ENCODE measurements around the gene CYP19A1. TPM values are rescaled to one million over a fixed set of nuclear protein-coding genes. Genes with fewer than 3 reads are reported as not detected.

Gene CYP19A1
- total and polyA plus RNA-seq, 5 donors from 2014 or later, result 0.52 TPM; not detected in 4

Other genes starting within 250 kb of the CYP19A1 start
- not detected for gene TNFAIP8L3, start 243.7 kb downstream of the CYP19A1 start, total RNA-seq
- gene TNFAIP8L3, start 243.7 kb downstream of the CYP19A1 start, polyA plus RNA-seq, result not detected
- gene GLDN, start 3.1 kb upstream of the CYP19A1 start, total RNA-seq, result not detected
- gene GLDN, start 3.1 kb upstream of the CYP19A1 start, polyA plus RNA-seq, result not detected

All from CD4-positive, CD25-positive, alpha-beta regulatory T cell (primary cell).